HEK293 (cell line): ENCODE results near the gene TMEM255B.
A peak's percentile ranks its signal among the peaks of the same experiment; 100 is the strongest.

Source experiments
- CTCF ChIA-PET: fragments of 350-600 bp; formaldehyde crosslinking; extraction: SDS; loops from one replicate; lab custom pipeline; 2021; ENCODE audit warnings: antibody characterized with exemption; lab: Yijun Ruan, JAX
- POLR2A ChIA-PET: fragments of 300-600 bp; formaldehyde crosslinking; extraction: SDS; loops from one replicate; lab custom pipeline; 2020; ENCODE audit warnings: antibody characterized with exemption, inconsistent platforms; lab: Yijun Ruan, JAX
- H3K27ac ChIP-seq: fragments of 200-500 bp; sonication (Bioruptor generic); 2 replicates; pipeline ENCODE4 v1.5.1; 2014; ENCODE audit warnings: low read depth, low read length, control low read depth, inconsistent platforms; ENCODE audit errors: extremely low read depth
- H3K36me3 ChIP-seq, 2 experiments: fragments of 200-500 bp in 1 of 2; sonication (Bioruptor generic) in 1 of 2; 1 replicate in 1 of 2; 2 replicates in 1 of 2; pipeline ENCODE4 v1.5.1; 2014 to 2017; ENCODE audit warnings: inconsistent platforms in 2 of 2, low read length in 2 of 2; ENCODE audit not compliant: control insufficient read depth in 2 of 2, insufficient read depth in 1 of 2
- H3K4me1 ChIP-seq: fragments of 200-500 bp; sonication (Bioruptor generic); 2 replicates; pipeline ENCODE4 v1.5.1; 2014; ENCODE audit warnings: mild to moderate bottlenecking, low read length, inconsistent platforms; ENCODE audit not compliant: control insufficient read depth, insufficient read depth
- H3K4me3 ChIP-seq: 2 replicates; pipeline ENCODE4 v1.5.1; 2011; ENCODE audit warnings: low read depth, mild to moderate bottlenecking, control low read depth, low read length, moderate library complexity
- H3K9me3 ChIP-seq: fragments of 200-500 bp; sonication (Bioruptor generic); 2 replicates; pipeline ENCODE4 v1.5.1; 2014; ENCODE audit warnings: low read depth, low read length, inconsistent platforms; ENCODE audit not compliant: control insufficient read depth, insufficient read depth
- GFI1B ChIP-seq: fragments of 450-650 bp; formaldehyde crosslinking; IDR thresholded peaks from 2 replicates; pipeline ENCODE4 v1.5.1; 2016; ENCODE audit warnings: missing biosample characterization, missing genetic modification characterization
- GLI4 ChIP-seq: fragments of 450-650 bp; formaldehyde crosslinking; IDR thresholded peaks from 2 replicates; pipeline ENCODE4 v1.5.1; 2016; ENCODE audit warnings: missing biosample characterization, missing genetic modification characterization
- SETDB1 ChIP-seq: IDR thresholded peaks from one replicate; pipeline ENCODE4 v1.6.1; 2017; ENCODE audit warnings: mild to moderate bottlenecking, low read length, moderate library complexity, mixed read lengths; ENCODE audit not compliant: insufficient read length
- ZBTB17 ChIP-seq: fragments of 450-650 bp; formaldehyde crosslinking; IDR thresholded peaks from 2 replicates; pipeline ENCODE4 v1.5.1; 2016; ENCODE audit warnings: missing biosample characterization, missing genetic modification characterization
- ZBTB21 ChIP-seq: fragments of 450-650 bp; formaldehyde crosslinking; IDR thresholded peaks from 2 replicates; pipeline ENCODE4 v1.5.1; 2017; ENCODE audit warnings: missing biosample characterization, missing genetic modification characterization
- ZBTB48 ChIP-seq: fragments of 450-650 bp; formaldehyde crosslinking; IDR thresholded peaks from 2 replicates; pipeline ENCODE4 v1.5.1; 2016; ENCODE audit warnings: missing biosample characterization, missing genetic modification characterization
- ZFP37 ChIP-seq: fragments of 450-650 bp; formaldehyde crosslinking; IDR thresholded peaks from 2 replicates; pipeline ENCODE4 v1.5.1; 2016; ENCODE audit warnings: missing biosample characterization, missing genetic modification characterization
- ZIC2 ChIP-seq: fragments of 450-650 bp; formaldehyde crosslinking; IDR thresholded peaks from 2 replicates; pipeline ENCODE4 v1.5.1; 2016; ENCODE audit warnings: missing biosample characterization, missing genetic modification characterization
- ZNF366 ChIP-seq: fragments of 450-650 bp; formaldehyde crosslinking; conservative IDR thresholded peaks from 2 replicates; pipeline ENCODE4 v1.5.1; 2016; ENCODE audit warnings: missing biosample characterization, missing genetic modification characterization
- ZNF514 ChIP-seq: fragments of 450-650 bp; formaldehyde crosslinking; IDR thresholded peaks from 2 replicates; pipeline ENCODE4 v1.5.1; 2016; ENCODE audit warnings: missing biosample characterization, missing genetic modification characterization
- ZNF558 ChIP-seq: fragments of 450-650 bp; formaldehyde crosslinking; IDR thresholded peaks from 2 replicates; pipeline ENCODE4 v1.5.1; 2016; ENCODE audit warnings: missing biosample characterization, missing genetic modification characterization
- ZNF600 ChIP-seq: fragments of 450-650 bp; formaldehyde crosslinking; IDR thresholded peaks from 2 replicates; pipeline ENCODE4 v1.5.1; 2016; ENCODE audit warnings: missing biosample characterization, missing genetic modification characterization
- ZNF664 ChIP-seq: fragments of 450-650 bp; formaldehyde crosslinking; IDR thresholded peaks from 2 replicates; pipeline ENCODE4 v1.5.1; 2016; ENCODE audit warnings: missing biosample characterization, missing genetic modification characterization
- TF ChIP-seq, protein P1 (sequence below): fragments of 450-650 bp; formaldehyde crosslinking; IDR thresholded peaks from 2 replicates; pipeline ENCODE4 v1.5.1; 2016; ENCODE audit warnings: missing biosample characterization, missing genetic modification characterization
- TF ChIP-seq, protein P2 (sequence below): fragments of 450-650 bp; formaldehyde crosslinking; IDR thresholded peaks from 2 replicates; pipeline ENCODE4 v1.5.1; 2016; ENCODE audit warnings: missing biosample characterization, missing genetic modification characterization
- TF ChIP-seq, protein P3 (sequence below): fragments of 450-650 bp; formaldehyde crosslinking; IDR thresholded peaks from 2 replicates; pipeline ENCODE4 v1.5.1; 2016; ENCODE audit warnings: missing biosample characterization, missing genetic modification characterization, borderline replicate concordance
- TF ChIP-seq, protein P4 (sequence below): fragments of 450-650 bp; formaldehyde crosslinking; IDR thresholded peaks from 2 replicates; pipeline ENCODE4 v1.5.1; 2016; ENCODE audit warnings: missing biosample characterization, missing genetic modification characterization

Gene TMEM255B

DNA sequence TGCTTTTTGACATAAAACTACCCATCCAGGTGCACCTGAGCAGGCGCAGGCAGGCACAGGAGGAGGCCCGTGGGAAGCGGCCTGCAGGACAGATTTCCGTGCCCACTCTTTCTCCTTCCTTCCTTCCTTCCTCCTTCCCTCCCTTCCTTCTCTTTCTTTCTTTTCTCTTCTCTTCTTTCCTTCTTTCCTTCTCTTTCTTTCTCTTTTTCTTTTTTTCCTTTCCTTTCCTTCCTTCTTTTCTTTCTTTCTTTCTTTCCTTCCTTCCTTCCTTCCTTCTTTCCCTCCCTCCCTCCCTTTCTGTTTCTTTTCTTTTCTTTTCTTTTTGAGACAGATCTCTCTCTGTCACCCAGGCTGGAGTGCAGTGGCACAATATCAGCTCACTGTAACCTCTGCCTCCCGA is 21.2 kb upstream of the TMEM255B start:
- H3K4me3 ChIP-seq: no peak overlapping the region
- CTCF ChIA-PET: interaction anchor here (0.6 kb wide), 1 partner anchor 137 kb away, joined by 3 read pairs; no protein-coding TSS in a partner anchor
- H3K27ac ChIP-seq: no peak overlapping the region
- H3K36me3 ChIP-seq: no peaks in the 10 kb centered on the region
- POLR2A ChIA-PET: no interaction called here
- no peaks in the 10 kb centered on the region for H3K9me3 ChIP-seq
- H3K4me1 ChIP-seq: no peaks in the 10 kb centered on the region
- TF ChIP-seq, protein P1, sequence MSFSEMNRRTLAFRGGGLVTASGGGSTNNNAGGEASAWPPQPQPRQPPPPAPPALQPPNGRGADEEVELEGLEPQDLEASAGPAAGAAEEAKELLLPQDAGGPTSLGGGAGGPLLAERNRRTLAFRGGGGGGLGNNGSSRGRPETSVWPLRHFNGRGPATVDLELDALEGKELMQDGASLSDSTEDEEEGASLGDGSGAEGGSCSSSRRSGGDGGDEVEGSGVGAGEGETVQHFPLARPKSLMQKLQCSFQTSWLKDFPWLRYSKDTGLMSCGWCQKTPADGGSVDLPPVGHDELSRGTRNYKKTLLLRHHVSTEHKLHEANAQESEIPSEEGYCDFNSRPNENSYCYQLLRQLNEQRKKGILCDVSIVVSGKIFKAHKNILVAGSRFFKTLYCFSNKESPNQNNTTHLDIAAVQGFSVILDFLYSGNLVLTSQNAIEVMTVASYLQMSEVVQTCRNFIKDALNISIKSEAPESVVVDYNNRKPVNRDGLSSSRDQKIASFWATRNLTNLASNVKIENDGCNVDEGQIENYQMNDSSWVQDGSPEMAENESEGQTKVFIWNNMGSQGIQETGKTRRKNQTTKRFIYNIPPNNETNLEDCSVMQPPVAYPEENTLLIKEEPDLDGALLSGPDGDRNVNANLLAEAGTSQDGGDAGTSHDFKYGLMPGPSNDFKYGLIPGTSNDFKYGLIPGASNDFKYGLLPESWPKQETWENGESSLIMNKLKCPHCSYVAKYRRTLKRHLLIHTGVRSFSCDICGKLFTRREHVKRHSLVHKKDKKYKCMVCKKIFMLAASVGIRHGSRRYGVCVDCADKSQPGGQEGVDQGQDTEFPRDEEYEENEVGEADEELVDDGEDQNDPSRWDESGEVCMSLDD (tag by site-specific recombination): no peak
- no peak for TF ChIP-seq ZFP37 (tag by site-specific recombination)
- peak; percentile 92 for TF ChIP-seq ZNF366 (tag by site-specific recombination)
- no peak for TF ChIP-seq ZBTB17 (tag by site-specific recombination)

DNA sequence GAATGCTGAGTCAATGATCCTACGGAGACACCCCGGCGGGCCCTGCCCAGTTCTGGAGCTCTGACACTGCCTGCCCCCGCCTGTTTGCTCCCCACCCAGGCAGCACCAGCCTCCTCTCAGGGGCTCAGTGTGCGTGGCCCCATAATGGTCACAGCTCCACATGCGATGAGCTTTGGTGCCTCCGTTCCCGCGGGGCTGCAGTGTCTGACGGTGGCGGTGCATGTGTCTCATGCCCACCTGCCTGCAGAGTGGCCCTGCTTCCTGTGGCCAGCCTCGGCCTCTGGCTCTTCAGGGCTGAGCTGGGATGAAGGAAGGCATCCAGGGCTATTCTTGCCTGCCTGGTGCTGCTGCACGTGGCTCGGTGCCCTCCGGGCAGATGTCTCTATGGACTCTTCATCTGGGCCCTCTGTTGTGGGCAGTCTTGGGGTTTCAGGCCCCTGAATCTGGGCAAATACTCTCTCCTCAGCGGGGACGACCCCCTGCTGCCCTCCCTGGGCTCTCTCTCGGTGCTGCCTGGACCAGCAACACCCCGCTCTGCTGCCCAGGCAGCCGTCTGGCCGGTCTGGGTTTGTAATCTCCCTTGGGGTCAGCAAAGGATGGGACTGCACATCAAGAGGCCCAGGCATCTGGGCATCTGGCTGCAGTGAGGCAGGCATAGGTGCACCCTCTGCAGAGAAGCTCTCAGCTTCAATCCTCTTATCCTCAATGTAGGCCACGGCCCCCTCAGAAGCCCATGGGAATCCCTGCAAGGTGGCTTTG is 19.3 kb upstream of the TMEM255B start:
- Histone ChIP-seq H3K36me3 (no peaks in the 10 kb centered on the region), H3K4me3 (no peak overlapping the region), H3K4me1 (no peaks in the 10 kb centered on the region), H3K27ac (no peak overlapping the region), H3K9me3 (no peaks in the 10 kb centered on the region)
- POLR2A ChIA-PET: no interaction called here
- no peak for TF ChIP-seq ZBTB48 (tag by site-specific recombination)
- TF ChIP-seq ZIC2 (tag by site-specific recombination): 0 out of 2 replicates have a peak, but pooled peaks have one; percentile 13
- CTCF ChIA-PET: no interaction called here

DNA sequence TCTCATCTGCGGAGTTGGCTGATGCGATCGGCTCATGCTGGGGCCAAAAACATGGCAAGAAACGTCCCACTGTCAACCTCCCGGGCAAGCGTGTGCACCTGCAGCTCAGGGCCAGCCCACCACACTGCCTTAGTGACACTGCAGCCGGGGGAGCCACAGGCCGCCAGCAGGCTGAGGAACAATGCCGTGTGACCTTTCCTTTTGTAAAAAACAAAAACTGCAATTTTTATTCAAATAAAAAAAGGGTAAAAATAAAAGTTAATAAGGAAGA is 18.8 kb upstream of the TMEM255B start:
- Histone ChIP-seq H3K27ac (no peak overlapping the region), H3K36me3 (no peaks in the 10 kb centered on the region), H3K4me1 (no peaks in the 10 kb centered on the region), H3K9me3 (no peaks in the 10 kb centered on the region), H3K4me3 (no peak overlapping the region)
- no peak for TF ChIP-seq ZNF558
- no peak for TF ChIP-seq GLI4 (tag by site-specific recombination)
- peak; percentile 16; the same call in 1 of the 2 replicates for TF ChIP-seq ZIC2 (tag by site-specific recombination)
- no peak for TF ChIP-seq ZNF600 (tag by site-specific recombination)
- ChIA-PET CTCF (interaction anchor here (1.2 kb wide), 1 partner anchor 95 kb away, joined by 3 read pairs; no protein-coding TSS in a partner anchor), POLR2A (no interaction called here)

DNA sequence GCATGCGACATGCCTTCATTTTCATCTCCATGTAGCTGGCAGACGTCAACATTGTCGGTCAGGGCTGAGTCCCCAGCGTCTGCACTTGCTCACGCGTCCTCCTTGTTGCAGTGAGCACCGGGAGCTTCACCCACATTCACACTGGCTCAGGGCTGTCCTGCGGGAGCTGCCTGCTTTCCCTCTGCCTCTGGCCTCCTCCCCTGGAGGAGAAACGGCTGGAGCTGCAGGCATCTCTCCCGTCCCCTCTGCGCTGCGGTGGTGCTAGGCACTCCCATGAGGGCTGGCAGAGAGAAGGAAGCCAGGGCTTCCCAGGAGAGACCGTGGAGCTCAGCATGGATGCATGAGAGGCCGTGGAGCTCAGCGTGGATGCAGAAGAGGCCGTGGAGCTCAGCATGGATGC is 18.4 kb upstream of the TMEM255B start:
- POLR2A ChIA-PET: no interaction called here
- no peak overlapping the region for H3K4me3 ChIP-seq
- no peaks in the 10 kb centered on the region for H3K9me3 ChIP-seq
- no peaks in the 10 kb centered on the region for H3K4me1 ChIP-seq
- H3K27ac ChIP-seq: no peak overlapping the region
- H3K36me3 ChIP-seq: no peaks in the 10 kb centered on the region
- CTCF ChIA-PET: interaction anchor here (1.2 kb wide), 1 partner anchor 95 kb away, joined by 3 read pairs; no protein-coding TSS in a partner anchor
- TF ChIP-seq GFI1B (tag by site-specific recombination): no peak
- TF ChIP-seq ZNF664: no peak
- no peak for TF ChIP-seq ZBTB21 (tag by site-specific recombination)
- TF ChIP-seq, protein P2, sequence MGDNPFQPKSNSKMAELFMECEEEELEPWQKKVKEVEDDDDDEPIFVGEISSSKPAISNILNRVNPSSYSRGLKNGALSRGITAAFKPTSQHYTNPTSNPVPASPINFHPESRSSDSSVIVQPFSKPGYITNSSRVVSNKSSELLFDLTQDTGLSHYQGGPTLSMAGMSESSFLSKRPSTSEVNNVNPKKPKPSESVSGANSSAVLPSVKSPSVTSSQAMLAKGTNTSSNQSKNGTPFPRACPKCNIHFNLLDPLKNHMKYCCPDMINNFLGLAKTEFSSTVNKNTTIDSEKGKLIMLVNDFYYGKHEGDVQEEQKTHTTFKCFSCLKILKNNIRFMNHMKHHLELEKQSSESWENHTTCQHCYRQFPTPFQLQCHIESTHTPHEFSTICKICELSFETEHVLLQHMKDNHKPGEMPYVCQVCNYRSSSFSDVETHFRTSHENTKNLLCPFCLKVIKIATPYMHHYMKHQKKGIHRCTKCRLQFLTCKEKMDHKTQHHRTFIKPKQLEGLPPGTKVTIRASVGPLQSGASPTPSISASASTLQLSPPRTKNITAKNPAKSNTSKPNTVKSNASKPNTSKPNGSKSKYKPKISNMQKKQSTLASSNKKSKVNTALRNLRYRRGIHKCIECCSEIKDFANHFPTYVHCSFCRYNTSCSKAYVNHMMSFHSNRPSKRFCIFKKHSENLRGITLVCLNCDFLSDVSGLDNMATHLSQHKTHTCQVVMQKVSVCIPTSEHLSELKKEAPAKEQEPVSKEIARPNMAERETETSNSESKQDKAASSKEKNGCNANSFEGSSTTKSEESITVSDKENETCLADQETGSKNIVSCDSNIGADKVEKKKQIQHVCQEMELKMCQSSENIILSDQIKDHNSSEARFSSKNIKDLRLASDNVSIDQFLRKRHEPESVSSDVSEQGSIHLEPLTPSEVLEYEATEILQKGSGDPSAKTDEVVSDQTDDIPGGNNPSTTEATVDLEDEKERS (tag by site-specific recombination): no peak
- TF ChIP-seq SETDB1: no peak
- TF ChIP-seq ZNF514 (tag by site-specific recombination): no peak
- TF ChIP-seq, protein P3, sequence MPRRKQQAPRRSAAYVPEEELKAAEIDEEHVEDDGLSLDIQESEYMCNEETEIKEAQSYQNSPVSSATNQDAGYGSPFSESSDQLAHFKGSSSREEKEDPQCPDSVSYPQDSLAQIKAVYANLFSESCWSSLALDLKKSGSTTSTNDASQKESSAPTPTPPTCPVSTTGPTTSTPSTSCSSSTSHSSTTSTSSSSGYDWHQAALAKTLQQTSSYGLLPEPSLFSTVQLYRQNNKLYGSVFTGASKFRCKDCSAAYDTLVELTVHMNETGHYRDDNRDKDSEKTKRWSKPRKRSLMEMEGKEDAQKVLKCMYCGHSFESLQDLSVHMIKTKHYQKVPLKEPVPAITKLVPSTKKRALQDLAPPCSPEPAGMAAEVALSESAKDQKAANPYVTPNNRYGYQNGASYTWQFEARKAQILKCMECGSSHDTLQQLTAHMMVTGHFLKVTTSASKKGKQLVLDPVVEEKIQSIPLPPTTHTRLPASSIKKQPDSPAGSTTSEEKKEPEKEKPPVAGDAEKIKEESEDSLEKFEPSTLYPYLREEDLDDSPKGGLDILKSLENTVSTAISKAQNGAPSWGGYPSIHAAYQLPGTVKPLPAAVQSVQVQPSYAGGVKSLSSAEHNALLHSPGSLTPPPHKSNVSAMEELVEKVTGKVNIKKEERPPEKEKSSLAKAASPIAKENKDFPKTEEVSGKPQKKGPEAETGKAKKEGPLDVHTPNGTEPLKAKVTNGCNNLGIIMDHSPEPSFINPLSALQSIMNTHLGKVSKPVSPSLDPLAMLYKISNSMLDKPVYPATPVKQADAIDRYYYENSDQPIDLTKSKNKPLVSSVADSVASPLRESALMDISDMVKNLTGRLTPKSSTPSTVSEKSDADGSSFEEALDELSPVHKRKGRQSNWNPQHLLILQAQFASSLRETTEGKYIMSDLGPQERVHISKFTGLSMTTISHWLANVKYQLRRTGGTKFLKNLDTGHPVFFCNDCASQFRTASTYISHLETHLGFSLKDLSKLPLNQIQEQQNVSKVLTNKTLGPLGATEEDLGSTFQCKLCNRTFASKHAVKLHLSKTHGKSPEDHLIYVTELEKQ (tag by site-specific recombination): no peak
- TF ChIP-seq, protein P4, sequence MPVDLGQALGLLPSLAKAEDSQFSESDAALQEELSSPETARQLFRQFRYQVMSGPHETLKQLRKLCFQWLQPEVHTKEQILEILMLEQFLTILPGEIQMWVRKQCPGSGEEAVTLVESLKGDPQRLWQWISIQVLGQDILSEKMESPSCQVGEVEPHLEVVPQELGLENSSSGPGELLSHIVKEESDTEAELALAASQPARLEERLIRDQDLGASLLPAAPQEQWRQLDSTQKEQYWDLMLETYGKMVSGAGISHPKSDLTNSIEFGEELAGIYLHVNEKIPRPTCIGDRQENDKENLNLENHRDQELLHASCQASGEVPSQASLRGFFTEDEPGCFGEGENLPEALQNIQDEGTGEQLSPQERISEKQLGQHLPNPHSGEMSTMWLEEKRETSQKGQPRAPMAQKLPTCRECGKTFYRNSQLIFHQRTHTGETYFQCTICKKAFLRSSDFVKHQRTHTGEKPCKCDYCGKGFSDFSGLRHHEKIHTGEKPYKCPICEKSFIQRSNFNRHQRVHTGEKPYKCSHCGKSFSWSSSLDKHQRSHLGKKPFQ (tag by site-specific recombination): no peak
